ENCODE data around the gene CCSER1. TPM values are rescaled to one million over a fixed set of nuclear protein-coding genes. Genes with fewer than 3 reads are reported as not detected.

CCSER1 gene
- total and polyA plus RNA-seq, 7 donors, result 0.06 to 2.5 (median 0.30) TPM

DNA sequence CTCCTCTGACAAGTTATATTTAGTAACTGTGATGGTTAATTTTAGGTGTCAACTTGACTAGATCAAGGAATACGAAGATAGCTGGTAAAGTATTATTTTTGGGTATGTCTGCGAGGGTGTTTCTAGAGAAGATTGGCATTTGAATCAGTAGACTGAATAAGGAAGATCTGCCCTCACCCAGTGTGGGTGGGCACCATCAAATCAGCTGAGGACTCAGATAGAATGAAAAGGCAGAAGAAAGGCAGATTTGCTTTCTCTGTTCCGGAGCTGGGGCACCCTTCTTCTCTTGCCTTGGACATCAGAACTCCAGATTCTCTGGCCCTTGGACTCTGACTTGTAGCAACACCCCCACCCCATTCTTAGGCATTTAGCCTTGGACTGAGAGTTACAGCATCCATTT, 981.6 kb downstream of the CCSER1 start:
- intact Hi-C loops (cut with DNase I), result no loop called here

DNA sequence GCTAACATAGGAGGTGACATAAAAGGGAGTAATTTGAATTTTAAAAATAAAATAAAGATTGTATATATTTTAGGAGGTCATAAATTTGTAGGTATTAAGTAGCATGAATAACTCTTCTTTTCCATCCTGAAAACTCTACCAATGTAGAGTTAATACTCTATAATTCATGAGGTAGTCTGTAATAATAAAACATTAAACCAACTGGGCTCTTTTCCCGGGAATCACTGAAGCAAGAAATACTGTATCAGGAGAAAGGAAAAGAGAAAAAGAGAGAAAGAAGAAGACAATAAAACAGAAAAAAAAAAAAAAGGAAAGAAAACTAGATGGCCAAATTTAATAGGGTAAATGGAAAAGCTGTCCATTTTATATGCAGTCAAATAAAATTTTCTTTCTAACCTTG, 984.4 kb downstream of the CCSER1 start:
- H3K4me3 ChIP-seq, result no peak overlapping the region
- TF ChIP-seq, protein P1, sequence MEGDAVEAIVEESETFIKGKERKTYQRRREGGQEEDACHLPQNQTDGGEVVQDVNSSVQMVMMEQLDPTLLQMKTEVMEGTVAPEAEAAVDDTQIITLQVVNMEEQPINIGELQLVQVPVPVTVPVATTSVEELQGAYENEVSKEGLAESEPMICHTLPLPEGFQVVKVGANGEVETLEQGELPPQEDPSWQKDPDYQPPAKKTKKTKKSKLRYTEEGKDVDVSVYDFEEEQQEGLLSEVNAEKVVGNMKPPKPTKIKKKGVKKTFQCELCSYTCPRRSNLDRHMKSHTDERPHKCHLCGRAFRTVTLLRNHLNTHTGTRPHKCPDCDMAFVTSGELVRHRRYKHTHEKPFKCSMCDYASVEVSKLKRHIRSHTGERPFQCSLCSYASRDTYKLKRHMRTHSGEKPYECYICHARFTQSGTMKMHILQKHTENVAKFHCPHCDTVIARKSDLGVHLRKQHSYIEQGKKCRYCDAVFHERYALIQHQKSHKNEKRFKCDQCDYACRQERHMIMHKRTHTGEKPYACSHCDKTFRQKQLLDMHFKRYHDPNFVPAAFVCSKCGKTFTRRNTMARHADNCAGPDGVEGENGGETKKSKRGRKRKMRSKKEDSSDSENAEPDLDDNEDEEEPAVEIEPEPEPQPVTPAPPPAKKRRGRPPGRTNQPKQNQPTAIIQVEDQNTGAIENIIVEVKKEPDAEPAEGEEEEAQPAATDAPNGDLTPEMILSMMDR (IDR thresholded peaks at IDR 0.05), result no peak
- no peaks in the 10 kb centered on the region for H3K36me3 ChIP-seq (ENCODE audit: insufficient read depth in 1 of 2, low read depth in 1 of 2)
- ATAC-seq, result no peak
- DNase-seq, result no peak
- WGBS, 3 donors, result 65 to 68% (median 67%) methylated on average over 1 of the region's 1 CpG
- no peaks in the 10 kb centered on the region for H3K27me3 ChIP-seq (ENCODE audit: insufficient read depth in 3 of 3, low read length in 2 of 3)
- no peaks in the 10 kb centered on the region for H3K9me3 ChIP-seq
- intact Hi-C loops (cut with DNase I), result no loop called here
- no peak overlapping the region for H3K27ac ChIP-seq
- H3K4me1 ChIP-seq, result no peaks in the 10 kb centered on the region

More for the DNA sequence above, 981.6 kb downstream of the CCSER1 start:
- ATAC-seq (no peak), DNase-seq (no peak)
- Histone ChIP-seq H3K9me3 (no peaks in the 10 kb centered on the region), H3K27me3 (ENCODE audit: insufficient read depth in 3 of 3, low read length in 2 of 3) (no peaks in the 10 kb centered on the region), H3K36me3 (ENCODE audit: insufficient read depth in 1 of 2, low read depth in 1 of 2) (no peaks in the 10 kb centered on the region), H3K4me3 (no peak overlapping the region), H3K27ac (no peak overlapping the region), H3K4me1 (no peaks in the 10 kb centered on the region)
- TF ChIP-seq, protein P1 (IDR thresholded peaks at IDR 0.05), result no peak
- 88 to 91% (median 89%) methylated on average over 3 of the region's 3 CpGs for WGBS, 3 donors

DNA sequence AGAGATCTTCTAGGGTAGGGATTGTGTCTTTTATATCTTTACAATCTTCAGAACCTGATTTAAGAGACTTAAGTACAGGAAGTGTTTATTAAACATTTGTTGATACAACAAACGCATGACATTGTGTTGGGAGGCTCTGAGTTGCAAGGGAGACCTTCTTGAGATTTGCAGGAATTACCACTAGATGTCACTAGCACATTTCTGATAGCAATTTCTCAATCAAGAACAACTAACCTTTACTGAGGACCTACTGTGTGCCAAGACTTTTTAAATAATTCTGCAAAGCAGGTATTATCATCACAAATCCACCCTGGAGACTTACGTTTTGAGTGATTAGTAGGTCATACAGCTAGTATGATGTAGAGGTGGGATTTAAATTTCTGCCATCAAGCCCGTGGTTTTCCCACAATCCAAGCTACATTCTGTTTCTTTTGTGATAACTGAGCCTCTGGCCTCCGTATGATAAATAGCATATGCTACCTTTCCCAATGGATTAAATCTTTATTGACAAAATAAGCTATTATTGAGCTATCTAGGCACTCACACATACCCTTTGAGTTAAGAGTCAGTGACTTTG, 986.0 kb downstream of the CCSER1 start:
- 48 to 59% (median 56%) methylated on average over 4 of the region's 4 CpGs for WGBS, 3 donors
- H3K4me1 ChIP-seq, result no peaks in the 10 kb centered on the region

DNA sequence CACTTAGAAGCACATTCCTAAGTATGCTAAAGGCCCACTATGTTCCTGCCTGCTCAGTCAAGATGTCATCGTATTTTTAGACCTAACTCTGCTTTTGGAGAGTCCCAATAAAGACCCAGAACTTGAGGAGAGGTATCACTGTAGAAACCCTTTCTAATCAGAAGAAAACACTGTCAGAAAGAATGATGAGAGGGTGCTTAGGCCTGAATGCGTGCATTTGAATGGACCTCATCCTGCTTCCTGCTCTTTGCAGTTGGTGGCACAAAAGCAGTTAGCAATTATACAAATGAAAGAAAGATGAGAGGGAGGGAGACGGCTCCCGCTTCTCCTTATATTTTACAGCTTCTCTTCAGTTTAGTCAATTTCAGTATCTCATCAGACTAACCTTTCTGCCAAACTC, 987.2 kb downstream of the CCSER1 start:
- no peaks in the 10 kb centered on the region for H3K9me3 ChIP-seq
- no peak overlapping the region for H3K4me3 ChIP-seq
- WGBS, 3 donors, result 82 to 84% (median 83%) methylated on average over 4 of the region's 4 CpGs
- H3K27ac ChIP-seq, result no peak overlapping the region
- no peaks in the 10 kb centered on the region for H3K4me1 ChIP-seq
- intact Hi-C loops (cut with DNase I), result no loop called here
- no peaks in the 10 kb centered on the region for H3K36me3 ChIP-seq (ENCODE audit: insufficient read depth in 1 of 2, low read depth in 1 of 2)
- H3K27me3 ChIP-seq (ENCODE audit: insufficient read depth in 3 of 3, low read length in 2 of 3), result no peaks in the 10 kb centered on the region
- TF ChIP-seq, protein P1 (IDR thresholded peaks at IDR 0.05), result no peak
- ATAC-seq (no peak), DNase-seq (no peak)

More for the DNA sequence above, 986.0 kb downstream of the CCSER1 start:
- intact Hi-C loops (cut with DNase I), result no loop called here
- no peaks in the 10 kb centered on the region for H3K36me3 ChIP-seq (ENCODE audit: insufficient read depth in 1 of 2, low read depth in 1 of 2)
- ATAC-seq (no peak), DNase-seq (no peak)
- no peak overlapping the region for H3K27ac ChIP-seq
- H3K27me3 ChIP-seq (ENCODE audit: insufficient read depth in 3 of 3, low read length in 2 of 3), result no peaks in the 10 kb centered on the region
- H3K4me3 ChIP-seq, result no peak overlapping the region
- TF ChIP-seq, protein P1 (IDR thresholded peaks at IDR 0.05), result peak; percentile 18
- no peaks in the 10 kb centered on the region for H3K9me3 ChIP-seq

DNA sequence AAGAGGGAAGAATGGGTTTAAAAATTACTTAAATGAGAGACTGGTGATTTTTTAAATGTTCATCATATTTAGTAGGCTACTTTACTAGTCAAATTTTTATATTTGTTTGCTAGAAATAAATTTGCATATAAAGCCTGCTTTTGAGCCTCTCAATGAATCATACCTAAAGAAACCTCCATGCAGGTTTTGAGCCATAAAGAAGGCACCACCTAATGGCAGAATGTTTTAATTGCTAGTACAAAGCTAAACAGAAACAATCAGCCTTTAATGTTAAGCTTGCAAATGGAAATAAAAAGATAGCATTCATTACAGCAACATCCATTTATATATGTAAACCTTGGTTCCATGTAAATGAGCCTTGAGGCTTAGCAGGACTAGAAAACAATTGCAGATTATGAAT, 989.7 kb downstream of the CCSER1 start:
- no peaks in the 10 kb centered on the region for H3K9me3 ChIP-seq
- ATAC-seq (no peak), DNase-seq (no peak)
- H3K4me1 ChIP-seq, result no peaks in the 10 kb centered on the region
- H3K27ac ChIP-seq, result no peak overlapping the region
- no peaks in the 10 kb centered on the region for H3K27me3 ChIP-seq (ENCODE audit: insufficient read depth in 3 of 3, low read length in 2 of 3)
- TF ChIP-seq, protein P1 (IDR thresholded peaks at IDR 0.05), result no peak
- intact Hi-C loops (cut with DNase I), result no loop called here
- no peak overlapping the region for H3K4me3 ChIP-seq
- no peaks in the 10 kb centered on the region for H3K36me3 ChIP-seq (ENCODE audit: insufficient read depth in 1 of 2, low read depth in 1 of 2)
